HG02852 (cell line): ENCODE measurements around the gene GNG13.
"Not testable (repeated sequence)": the region's sequence is repeated elsewhere in the genome, so short reads cannot be mapped to it uniquely, and the experiment has no call there.

ENCODE experiments used
- ATAC-seq: cut with Tn5 transposase; IDR thresholded peaks from one replicate; pipeline ENCODE4 v1.9.1; 2021; ENCODE audit warnings: mild to moderate bottlenecking, moderate library complexity; ENCODE audit not compliant: unreplicated experiment

Gene GNG13

GRCh38 chr16:764848-765487, 35.6 kb downstream of the GNG13 start:
- ATAC-seq, result no peak

- ATAC-seq, result no peak
Measured at GRCh38 chr16:764184-764750, 36.3 kb downstream of the GNG13 start.

GRCh38 chr16:763369-764183, 37.0 kb downstream of the GNG13 start:
- ATAC-seq, result no peak

GRCh38 chr16:762595-763268, 37.8 kb downstream of the GNG13 start:
- no peak for ATAC-seq

GRCh38 chr16:761625-762513, 38.7 kb downstream of the GNG13 start:
- ATAC-seq, result no peak

GRCh38 chr16:760545-761343, 39.8 kb downstream of the GNG13 start, which contains the start of gene MSLN:
Gene MSLN (plus strand): TSS chr16:760734. CDS start chr16:762681, 1,947 bp downstream.
- ATAC-seq, result no peak

GRCh38 chr16:760065-760464, 40.5 kb downstream of the GNG13 start:
- no peak for ATAC-seq

- ATAC-seq, result no peak
Measured at GRCh38 chr16:759110-759910, 41.2 kb downstream of the GNG13 start.

GRCh38 chr16:756428-756827, 44.1 kb downstream of the GNG13 start:
- ATAC-seq, result no peak

- ATAC-seq, result no peak
Measured at GRCh38 chr16:754656-755055, 45.9 kb downstream of the GNG13 start.

- ATAC-seq, result not testable (repeated sequence)
Measured at GRCh38 chr16:754121-754607, 46.4 kb downstream of the GNG13 start.

GRCh38 chr16:752007-752312, 48.6 kb downstream of the GNG13 start:
- ATAC-seq, result no peak

- ATAC-seq, result no peak
Measured at GRCh38 chr16:751152-752006, 49.2 kb downstream of the GNG13 start.

GRCh38 chr16:750485-750884, 50.0 kb downstream of the GNG13 start:
- no peak for ATAC-seq

GRCh38 chr16:749010-749409, 51.5 kb downstream of the GNG13 start:
- ATAC-seq, result no peak
